Peyer's patch (tissue), 4 donors: ENCODE measurements around the gene PTPRQ.

ENCODE experiments used
- CTCF ChIP-seq, 6 experiments: fragments of 450-650 bp in 4 of 6; fragments of 200-600 bp in 2 of 6; sonication (generic) in 1 of 6; IDR thresholded peaks; one replicate each; pipeline ENCODE4 v1.5.1; 2017 to 2019; ENCODE audit warnings: antibody characterized with exemption in 6 of 6, mild to moderate bottlenecking in 3 of 6, moderate library complexity in 1 of 6
- POLR2A ChIP-seq, 2 donors: fragments of 450-650 bp; IDR thresholded peaks; one replicate each; pipeline ENCODE4 v1.5.1; 2017; ENCODE audit warnings: antibody characterized with exemption in 2 of 2, mild to moderate bottlenecking in 2 of 2, moderate library complexity in 2 of 2

- TF ChIP-seq POLR2A (IDR thresholded peaks at IDR 0.05) (no peak), CTCF (IDR thresholded peaks at IDR 0.05) (no peak)
These were observed 268.8 kb downstream of the PTPRQ start for GRCh38 chr12:80712866-80713265.
